Prostate gland (tissue), 2 donors: ENCODE measurements around the gene HBG1. TPM values are rescaled to one million over a fixed set of nuclear protein-coding genes. Genes with fewer than 3 reads are reported as not detected.

ENCODE experiments used
- DNase-seq: peaks from one replicate; pipeline ENCODE4 v3.0.0-alpha.2; 2019; ENCODE audit warnings: low spot score
- H3K27ac ChIP-seq, 2 donors: fragments of 200-600 bp; sonication (generic); 2 replicates each; pipeline ENCODE4 v1.5.1; 2017 to 2019
- H3K27me3 ChIP-seq: fragments of 200-600 bp; sonication (generic); replicated peaks from 2 replicates; pipeline ENCODE4 v1.5.1; 2019; ENCODE audit not compliant: insufficient read depth
- H3K36me3 ChIP-seq, 2 donors: fragments of 200-600 bp; sonication (generic); 1 replicate in 1 of 2; 2 replicates in 1 of 2; pipeline versions ENCODE4 v1.5.1 to v1.8.1; 2017 to 2019
- H3K4me1 ChIP-seq: fragments of 200-600 bp; sonication (generic); replicated peaks from 2 replicates; pipeline ENCODE4 v1.5.1; 2019
- H3K4me3 ChIP-seq, 2 donors: fragments of 200-600 bp; sonication (generic); 2 replicates each; pipeline ENCODE4 v1.5.1; 2017 to 2019
- H3K9me3 ChIP-seq: fragments of 200-600 bp; sonication (generic); 2 replicates; pipeline ENCODE4 v1.5.1; 2017
- CTCF ChIP-seq, 4 experiments: fragments of 200-600 bp in 2 of 4; fragments of 450-650 bp in 2 of 4; sonication (generic) in 2 of 4; IDR thresholded peaks; 1 replicate in 3 of 4; 2 replicates in 1 of 4; pipeline ENCODE4 v1.5.1; 2016 to 2019; ENCODE audit warnings: antibody characterized with exemption in 4 of 4, mild to moderate bottlenecking in 2 of 4, moderate library complexity in 2 of 4
- POLR2A ChIP-seq: fragments of 450-650 bp; IDR thresholded peaks from one replicate; pipeline ENCODE4 v1.6.1; 2016; ENCODE audit warnings: antibody characterized with exemption, mild to moderate bottlenecking
- POLR2AphosphoS5 ChIP-seq: sonication (generic); formaldehyde crosslinking; IDR thresholded peaks from one replicate; pipeline ENCODE4 v1.6.1; 2017; ENCODE audit warnings: antibody characterized with exemption
- WGBS: methylation state at CpG from one replicate; pipeline ENCODE4 v1.1.5; 2018; 5-methylcytosine and 5-hydroxymethylcytosine counted together
- intact Hi-C: fragments of 100-400 bp; cut with DNase I; formaldehyde crosslinking; loops from one replicate; pipeline ENCODE4 v1.14.2; 2022
- total RNA-seq, 2 donors: library from RNA; depleted of rRNA; stranded (reverse); fragments of >200 nt; gene quantifications; one replicate each; pipeline ENCODE4 v1.1.0, GENCODE V29; 2016

The HBG1 gene
- total RNA-seq, 2 donors from 2014 or later: not detected

GRCh38 chr11:5239046-5239445, 10.6 kb downstream of the HBG1 start:
- DNase-seq: no peak
- TF ChIP-seq POLR2A: no peak
- no peak for TF ChIP-seq POLR2AphosphoS5
- no peak for TF ChIP-seq CTCF (IDR thresholded peaks at IDR 0.05)
- no peaks in the 10 kb centered on the region for H3K27me3 ChIP-seq
- no peak overlapping the region for H3K27ac ChIP-seq
- intact Hi-C loops: no loop called here
- no peaks in the 10 kb centered on the region for H3K36me3 ChIP-seq
- H3K9me3 ChIP-seq: no peaks in the 10 kb centered on the region
- H3K4me1 ChIP-seq: no peaks in the 10 kb centered on the region
- H3K4me3 ChIP-seq: no peak overlapping the region

- Histone ChIP-seq H3K27ac (no peak overlapping the region), H3K27me3 (no peaks in the 10 kb centered on the region), H3K9me3 (no peaks in the 10 kb centered on the region), H3K4me1 (no peaks in the 10 kb centered on the region), H3K4me3 (no peak overlapping the region), H3K36me3 (no peaks in the 10 kb centered on the region)
- 57% methylated on average over 2 of the region's 2 CpGs for WGBS
- intact Hi-C loops: no loop called here
- TF ChIP-seq CTCF (IDR thresholded peaks at IDR 0.05) (no peak), POLR2A (no peak), POLR2AphosphoS5 (no peak)
- no peak for DNase-seq
These were observed 11.2 kb downstream of the HBG1 start for GRCh38 chr11:5238486-5238885.

GRCh38 chr11:5237420-5237819, 12.2 kb downstream of the HBG1 start:
- no peaks in the 10 kb centered on the region for H3K27me3 ChIP-seq
- H3K9me3 ChIP-seq: no peaks in the 10 kb centered on the region
- H3K4me3 ChIP-seq: no peak overlapping the region
- no peak for DNase-seq
- no peak for TF ChIP-seq POLR2A
- no peak for TF ChIP-seq POLR2AphosphoS5
- TF ChIP-seq CTCF (IDR thresholded peaks at IDR 0.05): no peak
- WGBS: 93% methylated on average over 2 of the region's 2 CpGs
- H3K36me3 ChIP-seq: no peaks in the 10 kb centered on the region
- intact Hi-C loops: no loop called here
- H3K27ac ChIP-seq: no peak overlapping the region
- no peaks in the 10 kb centered on the region for H3K4me1 ChIP-seq

- no peak for DNase-seq
- H3K36me3 ChIP-seq: no peaks in the 10 kb centered on the region
- H3K27me3 ChIP-seq: no peaks in the 10 kb centered on the region
- TF ChIP-seq POLR2AphosphoS5 (no peak), CTCF (IDR thresholded peaks at IDR 0.05) (no peak), POLR2A (no peak)
- H3K27ac ChIP-seq: no peak overlapping the region
- no peaks in the 10 kb centered on the region for H3K9me3 ChIP-seq
- WGBS: 92% methylated on average over 5 of the region's 5 CpGs
- intact Hi-C loops: no loop called here
- H3K4me1 ChIP-seq: no peaks in the 10 kb centered on the region
- H3K4me3 ChIP-seq: no peak overlapping the region
These were observed 14.1 kb downstream of the HBG1 start for GRCh38 chr11:5235364-5236095.

- H3K27me3 ChIP-seq: no peaks in the 10 kb centered on the region
- no peak within 1 kb of the TSS for H3K4me3 ChIP-seq
- DNase-seq: no peak
- H3K36me3 ChIP-seq: no peaks in the 10 kb centered on the region
- TF ChIP-seq CTCF (IDR thresholded peaks at IDR 0.05) (no peak), POLR2AphosphoS5 (no peak)
- no peak within 1 kb of the TSS for H3K27ac ChIP-seq
- no peaks in the 10 kb centered on the region for H3K4me1 ChIP-seq
- no peaks in the 10 kb centered on the region for H3K9me3 ChIP-seq
- WGBS: 57% methylated on average over 2 of the region's 2 CpGs
- intact Hi-C loops: no loop called here
These were observed 15.2 kb downstream of the HBG1 start, which contains the start of gene HBD for GRCh38 chr11:5234381-5234834. Gene HBD (minus strand): TSS chr11:5234483. CDS start chr11:5234433, 50 bp downstream.
